Heart left ventricle (tissue), 13 donors: ENCODE data around the gene TCL1A.

Experiments used
- CTCF ChIP-seq, 12 donors: fragments of 200-600 bp; sonication (generic) in 4 of 12; IDR thresholded peaks; one replicate each; pipeline versions ENCODE4 v1.5.0 to v1.8.0; 2018 to 2022; ENCODE audit warnings: antibody characterized with exemption in 12 of 12, mild to moderate bottlenecking in 5 of 12
- POLR2A ChIP-seq, 2 donors: fragments of 450-650 bp; IDR thresholded peaks; one replicate each; pipeline ENCODE4 v1.6.1; 2017; ENCODE audit warnings: antibody characterized with exemption in 2 of 2, mild to moderate bottlenecking in 2 of 2, moderate library complexity in 2 of 2
- donor health status: ischemic (EF 13 %, LVEDD 7.1; RV severe dilation, severe dysfunction).
- donor health status: DM: no; HTN: yes; CAD: no.
- donor health status: DM: no; HTN: no; CAD: no.
- donor health status: ischemic (EF 25% LVEDD 6.9; RV normal size, moderate dysfunction).
- donor health status: ischemic (EF 25% LVEDD 5.7; RV mildly dilated, moderate dysfunction).
- donor health status: ischemic (EF 35%, LVEDD 5.7; RV mildly dilated, moderate dysfunction).
- donor health status: nonischemic (EF 11% LVEDD 7.7; RV severe dilation, severe dysfunction).
- donor health status: DM: yes; HTN: yes; CAD: no.
- donor health status: PGD.
- donor health status: ischemic (EF 29% LVEDD 5.4; RV normal size, mild dysfunction).
- donor health status: nonischemic (EF 23%, LVEDD 6.1; RV moderate dilation, normal function).

GRCh38 chr14:95662376-95663186 is 51.3 kb downstream of the TCL1A start:
- TF ChIP-seq CTCF (IDR thresholded peaks at IDR 0.05) (no peak), POLR2A (IDR thresholded peaks at IDR 0.05) (no peak)
